ENCODE measurements around the gene WDR4. TPM values are rescaled to one million over a fixed set of nuclear protein-coding genes. Genes with fewer than 3 reads are reported as not detected.

Gene WDR4
- polyA plus RNA-seq, 2 donors = 10.4 to 13.1 TPM

DNA sequence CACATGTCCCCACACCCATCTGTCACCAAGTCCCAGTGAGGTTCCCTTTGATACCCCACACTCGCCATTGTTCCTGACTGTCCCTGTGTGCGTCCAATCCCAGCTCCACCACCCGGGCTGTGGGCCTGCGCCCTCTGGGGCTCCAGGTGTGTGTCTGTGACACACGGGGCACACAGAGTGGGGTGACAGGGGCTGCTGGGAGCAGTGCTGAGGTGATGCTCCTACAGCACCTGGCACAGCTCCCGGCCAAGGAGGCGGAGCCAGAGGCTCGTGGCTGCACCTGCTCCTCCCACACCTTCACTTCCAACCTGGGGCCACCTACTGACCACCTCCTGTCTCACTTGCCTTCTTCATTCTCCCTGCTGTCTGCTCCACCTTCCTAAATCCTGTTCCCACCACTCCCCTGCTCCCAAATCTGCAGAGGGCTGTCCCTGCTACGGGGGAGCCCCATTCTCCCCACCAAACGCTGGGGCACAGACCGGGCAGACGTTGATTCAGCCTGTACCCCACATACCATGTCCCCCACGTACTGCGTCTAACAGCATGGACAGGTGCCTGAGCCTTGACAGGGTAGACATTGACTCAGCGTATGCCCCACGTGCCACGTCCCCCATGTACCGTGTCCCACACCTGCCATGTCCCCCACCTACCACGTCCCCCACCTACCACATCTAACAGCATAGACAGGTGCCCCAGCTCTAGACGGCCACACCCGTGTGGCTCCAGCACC is 16.4 kb downstream of the WDR4 start:
- Histone ChIP-seq H3K9me3 (ENCODE audit: control insufficient read depth in 2 of 2, insufficient read depth in 1 of 2, low read depth in 1 of 2, low read length in 1 of 2) (no peaks in the 10 kb centered on the region), H3K4me3 (ENCODE audit: low read depth in 1 of 2, low read length in 2 of 2) (no peak overlapping the region), H3K27ac (ENCODE audit: low read depth in 2 of 2, low read length in 1 of 2) (no peak overlapping the region), H3K27me3 (ENCODE audit: control insufficient read depth in 1 of 2, insufficient read depth in 2 of 2, low read length in 2 of 2) (no peaks in the 10 kb centered on the region), H3K4me1 (ENCODE audit: control insufficient read depth in 2 of 2, insufficient read depth in 2 of 2, low read length in 1 of 2) (no peaks in the 10 kb centered on the region), H3K36me3 (ENCODE audit: control insufficient read depth in 2 of 2, insufficient read depth in 2 of 2, low read length in 1 of 2) (peaks cover 10 to 60% of the 10 kb centered on the region in 2 donors)
- 87 to 88% methylated on average over 21 of the region's 21 CpGs for WGBS, 2 donors

DNA sequence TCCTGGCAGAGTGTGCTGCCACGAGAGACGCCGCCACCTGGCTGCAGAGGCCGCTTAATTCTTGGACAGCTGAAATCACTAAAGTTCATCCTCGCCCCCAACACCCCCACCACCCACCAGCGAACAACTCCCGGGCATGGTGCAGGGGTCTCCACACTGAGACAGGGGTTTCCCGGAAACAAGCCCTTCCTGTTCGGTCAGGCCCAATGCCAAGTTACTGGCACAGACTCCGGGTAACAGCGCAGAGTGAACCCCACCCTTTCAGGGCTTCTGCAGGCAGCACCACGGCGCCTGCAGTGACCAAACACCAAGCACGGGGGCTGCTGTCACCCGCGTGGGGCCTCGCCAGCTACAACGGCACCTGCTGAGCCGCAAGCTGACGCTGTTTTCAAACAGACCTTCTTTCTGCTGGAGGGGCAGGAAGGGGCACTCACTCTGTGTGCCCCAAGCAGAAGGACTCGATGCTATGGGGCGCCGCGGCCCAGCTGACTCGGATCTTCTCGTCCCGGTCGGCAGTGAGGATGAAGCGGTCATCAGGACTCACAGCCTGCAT is 17.4 kb downstream of the WDR4 start:
- Histone ChIP-seq H3K4me3 (ENCODE audit: low read depth in 1 of 2, low read length in 2 of 2) (no peak overlapping the region), H3K36me3 (ENCODE audit: control insufficient read depth in 2 of 2, insufficient read depth in 2 of 2, low read length in 1 of 2) (peaks cover 18 to 65% of the 10 kb centered on the region in 2 donors), H3K27ac (ENCODE audit: low read depth in 2 of 2, low read length in 1 of 2) (no peak overlapping the region), H3K9me3 (ENCODE audit: control insufficient read depth in 2 of 2, insufficient read depth in 1 of 2, low read depth in 1 of 2, low read length in 1 of 2) (no peaks in the 10 kb centered on the region), H3K27me3 (ENCODE audit: control insufficient read depth in 1 of 2, insufficient read depth in 2 of 2, low read length in 2 of 2) (no peaks in the 10 kb centered on the region), H3K4me1 (ENCODE audit: control insufficient read depth in 2 of 2, insufficient read depth in 2 of 2, low read length in 1 of 2) (no peaks in the 10 kb centered on the region)
- 80 to 83% methylated on average over 29 of the region's 29 CpGs for WGBS, 2 donors

DNA sequence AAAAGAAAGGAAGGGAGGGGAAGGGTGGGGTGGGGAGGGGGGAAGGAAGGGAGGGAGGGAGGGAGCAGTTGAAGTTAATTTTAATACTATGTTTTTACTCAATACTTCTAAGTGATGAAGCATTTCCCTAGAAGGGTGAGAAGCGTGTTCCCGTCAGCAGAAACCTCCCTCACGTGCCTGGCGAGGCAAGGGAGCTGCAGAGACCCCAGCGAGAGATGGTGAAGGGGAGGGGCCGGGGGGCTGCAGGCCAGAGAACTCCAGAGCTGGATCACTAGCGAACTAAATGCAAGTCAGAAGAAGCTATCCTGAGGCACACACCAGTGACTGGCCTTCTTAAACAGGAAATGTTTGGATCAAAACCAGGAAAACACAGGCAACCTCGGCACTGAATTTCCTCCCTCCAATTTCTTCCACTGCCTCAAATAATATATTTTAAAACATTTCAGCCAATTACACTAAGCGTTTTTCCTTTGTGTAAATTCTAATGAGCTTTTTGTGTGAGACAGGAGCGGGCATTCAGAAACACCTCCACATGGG is 18.0 kb downstream of the WDR4 start:
- Histone ChIP-seq H3K27ac (ENCODE audit: low read depth in 2 of 2, low read length in 1 of 2) (no peak overlapping the region), H3K27me3 (ENCODE audit: control insufficient read depth in 1 of 2, insufficient read depth in 2 of 2, low read length in 2 of 2) (no peaks in the 10 kb centered on the region), H3K4me1 (ENCODE audit: control insufficient read depth in 2 of 2, insufficient read depth in 2 of 2, low read length in 1 of 2) (no peaks in the 10 kb centered on the region), H3K36me3 (ENCODE audit: control insufficient read depth in 2 of 2, insufficient read depth in 2 of 2, low read length in 1 of 2) (peaks cover 20 to 67% of the 10 kb centered on the region in 2 donors), H3K4me3 (ENCODE audit: low read depth in 1 of 2, low read length in 2 of 2) (no peak overlapping the region), H3K9me3 (ENCODE audit: control insufficient read depth in 2 of 2, insufficient read depth in 1 of 2, low read depth in 1 of 2, low read length in 1 of 2) (no peaks in the 10 kb centered on the region)
- 86 to 87% methylated on average over 10 of the region's 10 CpGs for WGBS, 2 donors

DNA sequence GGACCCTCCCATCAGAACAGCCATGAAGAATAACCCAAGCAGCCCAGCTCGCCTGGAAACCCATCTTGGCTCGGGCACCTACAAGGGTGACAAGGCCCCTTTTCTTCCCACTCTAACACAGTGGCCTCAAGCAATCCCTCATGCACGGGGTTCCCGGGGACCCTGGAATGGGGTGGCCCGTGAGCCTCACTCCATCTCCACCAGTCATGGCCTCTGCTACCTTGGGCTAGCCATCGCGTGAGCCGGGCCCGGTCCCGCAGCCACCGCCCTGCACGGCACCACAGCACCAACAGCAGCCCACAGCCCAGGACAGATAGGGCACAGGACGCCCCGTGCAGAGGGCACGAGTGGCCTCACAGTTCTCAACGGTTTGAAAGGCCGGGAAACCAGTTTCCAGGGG is 19.0 kb downstream of the WDR4 start:
- Histone ChIP-seq H3K9me3 (ENCODE audit: control insufficient read depth in 2 of 2, insufficient read depth in 1 of 2, low read depth in 1 of 2, low read length in 1 of 2) (no peaks in the 10 kb centered on the region), H3K27ac (ENCODE audit: low read depth in 2 of 2, low read length in 1 of 2) (no peak overlapping the region), H3K4me1 (ENCODE audit: control insufficient read depth in 2 of 2, insufficient read depth in 2 of 2, low read length in 1 of 2) (no peaks in the 10 kb centered on the region), H3K27me3 (ENCODE audit: control insufficient read depth in 1 of 2, insufficient read depth in 2 of 2, low read length in 2 of 2) (no peaks in the 10 kb centered on the region), H3K36me3 (ENCODE audit: control insufficient read depth in 2 of 2, insufficient read depth in 2 of 2, low read length in 1 of 2) (peaks cover 22 to 71% of the 10 kb centered on the region in 2 donors), H3K4me3 (ENCODE audit: low read depth in 1 of 2, low read length in 2 of 2) (no peak overlapping the region)
- WGBS, 2 donors = 94 to 96% methylated on average over 17 of the region's 17 CpGs

DNA sequence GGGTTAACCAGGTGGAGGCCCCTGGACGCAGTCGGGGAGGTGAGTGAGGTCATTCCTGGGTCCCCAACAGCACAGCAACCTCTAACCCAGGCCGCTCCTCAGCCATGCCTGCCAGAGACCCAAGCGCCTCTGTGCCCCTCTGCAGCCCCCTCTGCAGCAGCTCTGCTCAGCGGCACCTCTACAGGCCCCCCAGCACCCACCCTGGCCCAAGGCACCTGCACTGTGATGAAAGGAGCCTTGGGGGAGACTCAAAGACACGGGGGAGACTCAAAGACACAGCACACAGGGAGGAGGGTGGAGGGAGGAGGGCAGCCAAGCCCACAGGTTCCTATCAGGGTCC is 19.5 kb downstream of the WDR4 start:
- H3K36me3 ChIP-seq (ENCODE audit: control insufficient read depth in 2 of 2, insufficient read depth in 2 of 2, low read length in 1 of 2) = peaks cover 23 to 75% of the 10 kb centered on the region in 2 donors
- no peaks in the 10 kb centered on the region for H3K9me3 ChIP-seq (ENCODE audit: control insufficient read depth in 2 of 2, insufficient read depth in 1 of 2, low read depth in 1 of 2, low read length in 1 of 2)
- H3K27me3 ChIP-seq (ENCODE audit: control insufficient read depth in 1 of 2, insufficient read depth in 2 of 2, low read length in 2 of 2) = no peaks in the 10 kb centered on the region
- H3K27ac ChIP-seq (ENCODE audit: low read depth in 2 of 2, low read length in 1 of 2) = no peak overlapping the region
- H3K4me1 ChIP-seq (ENCODE audit: control insufficient read depth in 2 of 2, insufficient read depth in 2 of 2, low read length in 1 of 2) = no peaks in the 10 kb centered on the region
- no peak overlapping the region for H3K4me3 ChIP-seq (ENCODE audit: low read depth in 1 of 2, low read length in 2 of 2)
- 94 to 97% methylated on average over 6 of the region's 6 CpGs for WGBS, 2 donors

DNA sequence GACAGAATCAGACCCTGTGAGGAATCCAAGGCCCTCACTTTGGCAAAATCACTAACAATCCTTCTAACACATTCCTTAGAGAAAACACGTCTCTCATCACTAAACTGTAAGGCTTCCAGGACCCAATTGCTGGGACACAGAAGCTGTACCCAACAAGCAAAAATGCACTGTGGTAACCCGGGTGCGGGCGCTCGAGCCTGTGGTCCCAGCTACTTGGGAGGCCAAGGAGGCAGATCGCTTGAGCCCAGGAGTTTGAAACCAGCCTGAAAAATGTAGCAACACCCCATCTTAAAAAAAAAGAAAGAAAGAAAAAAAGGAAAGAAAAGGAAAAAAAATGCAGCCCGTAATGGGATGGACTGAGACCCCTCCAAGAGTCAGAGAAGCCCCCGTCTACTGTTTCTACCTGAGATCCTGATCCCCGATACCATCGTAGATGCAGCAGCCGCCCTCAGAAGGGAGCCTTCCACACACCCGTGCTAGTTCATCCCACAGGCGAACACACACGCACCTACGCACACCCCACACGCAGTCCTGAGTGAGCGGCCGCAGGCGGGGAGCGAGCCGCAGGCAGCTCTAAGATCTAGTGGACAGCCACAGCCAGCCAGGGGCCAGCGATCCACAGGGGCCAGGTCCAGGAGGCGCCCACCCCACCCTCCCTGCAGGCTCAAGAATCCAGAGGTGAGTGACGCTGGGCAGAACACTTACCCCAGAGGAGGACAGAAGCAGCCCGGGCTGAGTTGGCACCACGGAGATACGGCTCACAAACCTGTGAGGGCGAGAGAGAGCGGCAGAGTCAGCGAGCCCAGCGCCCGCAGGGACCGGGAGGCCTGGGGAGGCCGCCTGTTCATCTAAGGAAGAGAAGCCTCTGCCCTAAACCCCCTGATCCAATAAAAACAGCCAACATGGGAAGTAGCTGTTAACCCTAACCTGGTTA is 20.1 kb downstream of the WDR4 start:
- Histone ChIP-seq H3K9me3 (ENCODE audit: control insufficient read depth in 2 of 2, insufficient read depth in 1 of 2, low read depth in 1 of 2, low read length in 1 of 2) (no peaks in the 10 kb centered on the region), H3K27me3 (ENCODE audit: control insufficient read depth in 1 of 2, insufficient read depth in 2 of 2, low read length in 2 of 2) (no peaks in the 10 kb centered on the region), H3K4me1 (ENCODE audit: control insufficient read depth in 2 of 2, insufficient read depth in 2 of 2, low read length in 1 of 2) (no peaks in the 10 kb centered on the region), H3K36me3 (ENCODE audit: control insufficient read depth in 2 of 2, insufficient read depth in 2 of 2, low read length in 1 of 2) (peaks cover 21 to 73% of the 10 kb centered on the region in 2 donors), H3K4me3 (ENCODE audit: low read depth in 1 of 2, low read length in 2 of 2) (no peak overlapping the region), H3K27ac (ENCODE audit: low read depth in 2 of 2, low read length in 1 of 2) (no peak overlapping the region)
- WGBS, 2 donors = 95 to 96% methylated on average over 34 of the region's 34 CpGs

DNA sequence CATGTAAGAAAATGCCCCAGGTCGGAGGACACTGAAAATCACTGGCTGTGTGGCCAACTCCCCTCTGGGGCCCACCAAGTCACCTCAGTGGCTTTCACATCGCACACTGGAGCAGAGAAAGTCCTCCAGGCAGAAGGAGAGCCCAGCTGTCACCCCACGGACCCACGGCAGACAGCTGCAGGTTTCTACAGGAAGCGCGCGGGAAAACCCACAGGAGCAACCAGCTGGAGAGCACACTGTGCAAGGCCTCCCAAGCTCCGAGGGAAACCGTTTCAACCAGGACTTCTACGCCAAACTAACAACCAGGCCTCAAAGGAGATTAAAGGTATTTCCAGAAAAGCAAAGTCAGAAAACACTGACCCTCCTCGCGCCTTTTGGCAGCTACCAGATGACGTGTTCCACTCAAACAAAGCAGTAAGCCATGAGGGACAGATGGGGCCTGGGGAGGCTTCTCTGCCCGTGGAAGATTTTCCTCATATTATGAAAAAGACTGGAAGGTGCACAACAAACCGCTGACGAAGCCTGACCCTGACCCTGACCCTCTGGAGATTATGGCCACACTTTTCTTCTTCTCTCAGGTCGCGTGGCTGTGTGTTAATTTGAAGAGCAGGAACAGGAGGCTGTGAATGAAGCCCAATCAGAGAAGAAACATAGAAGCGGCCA is 21.0 kb downstream of the WDR4 start:
- Histone ChIP-seq H3K36me3 (ENCODE audit: control insufficient read depth in 2 of 2, insufficient read depth in 2 of 2, low read length in 1 of 2) (peaks cover 28 to 78% of the 10 kb centered on the region in 2 donors), H3K9me3 (ENCODE audit: control insufficient read depth in 2 of 2, insufficient read depth in 1 of 2, low read depth in 1 of 2, low read length in 1 of 2) (no peaks in the 10 kb centered on the region), H3K4me1 (ENCODE audit: control insufficient read depth in 2 of 2, insufficient read depth in 2 of 2, low read length in 1 of 2) (no peaks in the 10 kb centered on the region), H3K27ac (ENCODE audit: low read depth in 2 of 2, low read length in 1 of 2) (no peak overlapping the region), H3K27me3 (ENCODE audit: control insufficient read depth in 1 of 2, insufficient read depth in 2 of 2, low read length in 2 of 2) (no peaks in the 10 kb centered on the region), H3K4me3 (ENCODE audit: low read depth in 1 of 2, low read length in 2 of 2) (no peak overlapping the region)
- 84 to 91% methylated on average over 19 of the region's 19 CpGs for WGBS, 2 donors

DNA sequence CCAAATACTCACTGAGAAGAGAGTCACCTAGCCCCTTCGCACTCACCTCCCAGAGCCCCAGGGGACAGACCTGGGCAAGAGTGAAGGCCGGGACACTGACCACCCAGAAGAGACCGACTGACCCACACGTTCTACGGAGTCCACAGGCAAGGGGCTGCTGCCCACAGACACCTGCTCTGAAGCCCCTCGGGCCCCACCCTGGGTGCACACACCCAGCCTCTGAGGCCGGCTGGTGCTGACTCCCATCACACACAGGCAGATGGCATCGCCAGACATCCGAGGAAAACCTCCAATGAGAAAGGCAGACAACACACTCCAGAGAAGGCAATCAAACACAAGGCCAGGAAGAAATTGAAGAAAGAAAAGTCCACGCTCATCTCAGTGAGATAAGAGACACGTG is 22.1 kb downstream of the WDR4 start:
- 93 to 94% methylated on average over 11 of the region's 11 CpGs for WGBS, 2 donors
- H3K27me3 ChIP-seq (ENCODE audit: control insufficient read depth in 1 of 2, insufficient read depth in 2 of 2, low read length in 2 of 2) = no peaks in the 10 kb centered on the region
- peaks cover 32 to 75% of the 10 kb centered on the region in 2 donors for H3K36me3 ChIP-seq (ENCODE audit: control insufficient read depth in 2 of 2, insufficient read depth in 2 of 2, low read length in 1 of 2)
- no peak overlapping the region for H3K27ac ChIP-seq (ENCODE audit: low read depth in 2 of 2, low read length in 1 of 2)
- H3K4me3 ChIP-seq (ENCODE audit: low read depth in 1 of 2, low read length in 2 of 2) = no peak overlapping the region
- no peaks in the 10 kb centered on the region for H3K4me1 ChIP-seq (ENCODE audit: control insufficient read depth in 2 of 2, insufficient read depth in 2 of 2, low read length in 1 of 2)
- H3K9me3 ChIP-seq (ENCODE audit: control insufficient read depth in 2 of 2, insufficient read depth in 1 of 2, low read depth in 1 of 2, low read length in 1 of 2) = no peaks in the 10 kb centered on the region

DNA sequence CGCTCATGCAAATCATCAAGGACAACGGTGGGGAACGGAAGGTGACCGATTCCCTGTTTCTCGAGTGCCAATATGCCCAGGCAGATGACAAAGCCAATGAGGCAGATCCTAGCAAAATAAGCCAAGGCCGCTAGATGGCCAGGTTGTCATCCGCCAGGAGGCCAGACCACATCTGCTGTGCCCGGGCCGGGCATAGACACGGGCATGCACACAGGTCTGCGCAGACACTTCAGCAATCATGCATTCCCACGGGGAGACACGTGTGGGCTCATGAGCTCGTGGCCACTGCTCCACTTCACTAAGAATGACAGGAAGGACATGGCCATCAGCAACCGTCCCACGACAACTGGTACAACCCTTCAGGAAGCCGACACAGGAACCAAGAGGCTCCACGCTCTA is 23.4 kb downstream of the WDR4 start:
- Histone ChIP-seq H3K27me3 (ENCODE audit: control insufficient read depth in 1 of 2, insufficient read depth in 2 of 2, low read length in 2 of 2) (no peaks in the 10 kb centered on the region), H3K4me3 (ENCODE audit: low read depth in 1 of 2, low read length in 2 of 2) (no peak overlapping the region), H3K27ac (ENCODE audit: low read depth in 2 of 2, low read length in 1 of 2) (no peak overlapping the region), H3K36me3 (ENCODE audit: control insufficient read depth in 2 of 2, insufficient read depth in 2 of 2, low read length in 1 of 2) (peaks cover 37 to 84% of the 10 kb centered on the region in 2 donors), H3K9me3 (ENCODE audit: control insufficient read depth in 2 of 2, insufficient read depth in 1 of 2, low read depth in 1 of 2, low read length in 1 of 2) (peaks cover 0 to 4% of the 10 kb centered on the region in 2 donors), H3K4me1 (ENCODE audit: control insufficient read depth in 2 of 2, insufficient read depth in 2 of 2, low read length in 1 of 2) (no peaks in the 10 kb centered on the region)
- WGBS, 2 donors = 90 to 94% methylated on average over 18 of the region's 18 CpGs

Measured in esophagus (tissue), 2 donors.